HG03432 (cell line): Measurements from ENCODE around the gene CCNB1IP1.
"Not testable (repeated sequence)": the region's sequence is repeated elsewhere in the genome, so short reads cannot be mapped to it uniquely, and the experiment has no call there.

Source experiments
- ATAC-seq: cut with Tn5 transposase; IDR thresholded peaks from one replicate; pipeline ENCODE4 v1.9.1; 2021; ENCODE audit warnings: mild to moderate bottlenecking, moderate library complexity; ENCODE audit not compliant: unreplicated experiment

CCNB1IP1 gene

GRCh38 chr14:20332788-20333493 lies at the start of gene CCNB1IP1:
CCNB1IP1 (minus strand) TSS chr14:20333279; CDS start chr14:20316523, 16,756 bp downstream.
- ATAC-seq = peak; percentile 99

GRCh38 chr14:20382526-20382925 lies 49.4 kb upstream of the CCNB1IP1 start:
- ATAC-seq = no peak

- ATAC-seq = no peak
Measured at GRCh38 chr14:20381341-20381740, 48.3 kb upstream of the CCNB1IP1 start.

- ATAC-seq = no peak
Measured at GRCh38 chr14:20380681-20381080, 47.6 kb upstream of the CCNB1IP1 start.

- ATAC-seq = no peak
Measured at GRCh38 chr14:20379743-20380142, 46.7 kb upstream of the CCNB1IP1 start.

GRCh38 chr14:20377171-20377570 lies 44.1 kb upstream of the CCNB1IP1 start:
- ATAC-seq = no peak

GRCh38 chr14:20376071-20376588 lies 43.1 kb upstream of the CCNB1IP1 start:
- no peak for ATAC-seq

GRCh38 chr14:20375471-20375870 lies 42.4 kb upstream of the CCNB1IP1 start:
- ATAC-seq = no peak

- no peak for ATAC-seq
Measured at GRCh38 chr14:20372796-20373195, 39.7 kb upstream of the CCNB1IP1 start.

GRCh38 chr14:20365928-20366327 lies 32.8 kb upstream of the CCNB1IP1 start:
- ATAC-seq = no peak

GRCh38 chr14:20358474-20358873 lies 25.4 kb upstream of the CCNB1IP1 start:
- not testable (repeated sequence) for ATAC-seq

GRCh38 chr14:20356422-20356821 lies 23.3 kb upstream of the CCNB1IP1 start:
- ATAC-seq = no peak

- ATAC-seq = no peak
Measured at GRCh38 chr14:20350860-20351259, 17.8 kb upstream of the CCNB1IP1 start.

- no peak for ATAC-seq
Measured at GRCh38 chr14:20350282-20350681, 17.2 kb upstream of the CCNB1IP1 start.

GRCh38 chr14:20347747-20348146 lies 14.7 kb upstream of the CCNB1IP1 start:
- no peak for ATAC-seq

GRCh38 chr14:20346713-20347112 lies 13.6 kb upstream of the CCNB1IP1 start:
- no peak for ATAC-seq

- no peak for ATAC-seq
Measured at GRCh38 chr14:20345366-20345765, 12.3 kb upstream of the CCNB1IP1 start.

GRCh38 chr14:20343862-20344220 lies 10.8 kb upstream of the CCNB1IP1 start:
- no peak for ATAC-seq

GRCh38 chr14:20343092-20343861 lies 10.2 kb upstream of the CCNB1IP1 start, which contains the start of gene PARP2:
PARP2 (plus strand) TSS chr14:20343635; CDS start chr14:20343642, 7 bp downstream.
- ATAC-seq = peak; percentile 94

GRCh38 chr14:20341646-20342045 lies 8.6 kb upstream of the CCNB1IP1 start:
- ATAC-seq = no peak

GRCh38 chr14:20341032-20341431 lies 8.0 kb upstream of the CCNB1IP1 start:
- ATAC-seq = not testable (repeated sequence)

GRCh38 chr14:20334017-20334416 lies 938 bp upstream of the CCNB1IP1 start:
- ATAC-seq = no peak
